GM21786 (cell line): ENCODE results near the gene KLK10.

Experiments
- ATAC-seq: cut with Tn5 transposase; IDR thresholded peaks from one replicate; pipeline ENCODE4 v1.9.1; 2021; ENCODE audit not compliant: unreplicated experiment

The KLK10 gene

DNA sequence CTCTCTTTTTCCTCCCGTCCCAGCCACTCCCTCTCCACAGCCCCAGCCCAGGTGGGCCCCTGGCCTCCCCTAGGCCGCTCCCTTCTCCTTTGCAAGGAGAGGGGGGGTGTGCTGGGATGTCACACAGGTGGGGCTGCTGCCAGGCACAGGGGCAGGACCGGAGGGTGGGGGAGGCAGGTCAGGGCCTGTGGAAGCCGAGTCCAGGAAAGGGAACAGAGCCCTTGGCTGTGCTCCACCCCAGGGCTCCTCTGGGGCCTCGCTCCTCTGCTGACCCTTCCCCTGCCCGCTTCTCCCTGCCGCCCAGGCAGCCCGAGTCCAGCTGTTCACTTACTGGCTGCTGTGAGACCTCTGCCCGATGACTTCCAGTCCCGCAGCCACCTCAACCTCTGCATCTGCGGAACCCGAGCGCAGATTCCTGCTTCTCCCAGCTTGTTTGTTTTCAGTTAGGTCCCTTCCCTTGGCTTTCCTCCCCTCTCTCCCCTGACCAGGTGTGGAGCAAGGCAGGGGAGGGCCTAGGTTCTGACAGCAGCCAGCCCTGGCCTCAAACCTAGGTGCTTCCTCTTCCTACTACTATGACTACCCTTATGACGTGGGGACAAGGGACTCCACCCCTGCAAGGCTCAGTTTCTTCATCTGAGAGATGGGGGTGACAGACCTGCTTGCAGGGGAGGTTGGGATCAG lies 7.8 kb upstream of the KLK10 start:
- ATAC-seq: no peak

DNA sequence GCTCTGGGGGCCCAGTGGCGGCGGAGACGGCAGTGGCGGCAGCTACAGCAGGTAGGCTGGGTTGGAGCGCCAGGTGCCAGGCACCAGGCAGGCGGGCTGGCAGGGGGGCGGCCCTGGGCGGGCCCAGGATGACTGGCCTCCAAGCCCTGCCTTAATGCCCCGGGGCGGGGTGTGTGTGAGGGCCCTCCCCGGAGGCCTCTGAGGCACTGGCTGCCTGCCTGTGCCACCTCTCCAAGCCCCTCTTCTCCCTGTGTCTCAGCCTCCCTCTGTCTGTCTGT lies 7.0 kb upstream of the KLK10 start, which contains the start of gene KLK11:
Gene KLK11 (minus strand): TSS at position 63 of the 278 bp plus-strand sequence. CDS start 985 bp downstream, outside the sequence.
- no peak for ATAC-seq

- ATAC-seq: no peak
Observed at GRCh38 chr19:51025809-51026553, 6.5 kb upstream of the KLK10 start.

- no peak for ATAC-seq
Observed at GRCh38 chr19:51025401-51025800, 5.9 kb upstream of the KLK10 start.

DNA sequence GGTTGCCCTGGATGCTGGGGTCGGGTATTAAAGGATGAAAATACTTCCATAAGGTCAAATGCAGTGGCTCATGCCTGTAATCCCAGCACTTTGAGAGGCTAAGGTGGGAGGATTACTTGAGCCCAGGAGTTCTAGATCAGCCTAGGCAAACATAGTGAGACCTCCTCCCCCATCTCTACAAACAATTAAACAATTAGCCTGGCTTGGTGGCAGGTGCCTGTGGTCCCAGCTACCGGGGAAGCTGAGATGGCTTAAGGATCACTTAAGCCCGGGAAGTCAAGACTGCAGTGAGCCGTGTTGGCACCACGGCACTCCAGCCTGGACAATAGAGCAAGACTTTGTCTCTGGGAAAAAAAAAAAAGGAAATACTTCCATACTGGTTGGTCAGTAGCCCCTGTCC lies 5.4 kb upstream of the KLK10 start:
- no peak for ATAC-seq

GRCh38 chr19:51023946-51024345 lies 4.4 kb upstream of the KLK10 start:
- ATAC-seq: no peak

- no peak for ATAC-seq
Observed at GRCh38 chr19:51022526-51022925, 3.0 kb upstream of the KLK10 start.

DNA sequence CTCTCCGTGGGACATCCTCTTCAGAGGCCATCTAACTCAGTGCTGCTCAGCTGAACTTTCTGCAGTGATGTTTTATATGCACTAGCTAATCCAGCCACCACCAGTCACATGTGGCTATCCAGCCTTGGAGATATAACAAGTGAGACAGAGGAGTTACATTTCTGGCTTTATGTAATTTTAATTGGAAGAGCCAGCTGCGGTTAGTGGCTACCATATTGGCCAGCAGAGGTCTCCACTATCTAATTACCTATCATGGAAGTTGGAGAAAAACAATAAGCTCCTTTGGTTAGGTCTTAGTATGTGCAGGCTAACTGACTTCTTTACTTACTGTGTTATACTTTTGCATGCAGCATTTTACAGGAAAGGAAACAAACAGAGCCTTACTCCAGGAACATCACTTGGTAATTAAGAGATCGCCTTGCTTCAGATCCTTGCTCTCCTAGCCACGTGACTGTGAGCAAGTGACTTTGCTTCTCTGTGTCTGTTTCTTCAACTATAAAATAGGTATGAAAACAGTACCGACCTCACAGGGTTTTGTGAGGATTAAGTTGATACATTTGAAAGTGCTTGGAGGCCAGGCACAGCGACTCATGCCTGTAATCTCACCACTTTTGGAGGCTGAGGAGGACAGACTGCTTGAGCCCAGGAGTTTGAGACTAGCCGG lies 1.6 kb upstream of the KLK10 start:
- no peak for ATAC-seq

DNA sequence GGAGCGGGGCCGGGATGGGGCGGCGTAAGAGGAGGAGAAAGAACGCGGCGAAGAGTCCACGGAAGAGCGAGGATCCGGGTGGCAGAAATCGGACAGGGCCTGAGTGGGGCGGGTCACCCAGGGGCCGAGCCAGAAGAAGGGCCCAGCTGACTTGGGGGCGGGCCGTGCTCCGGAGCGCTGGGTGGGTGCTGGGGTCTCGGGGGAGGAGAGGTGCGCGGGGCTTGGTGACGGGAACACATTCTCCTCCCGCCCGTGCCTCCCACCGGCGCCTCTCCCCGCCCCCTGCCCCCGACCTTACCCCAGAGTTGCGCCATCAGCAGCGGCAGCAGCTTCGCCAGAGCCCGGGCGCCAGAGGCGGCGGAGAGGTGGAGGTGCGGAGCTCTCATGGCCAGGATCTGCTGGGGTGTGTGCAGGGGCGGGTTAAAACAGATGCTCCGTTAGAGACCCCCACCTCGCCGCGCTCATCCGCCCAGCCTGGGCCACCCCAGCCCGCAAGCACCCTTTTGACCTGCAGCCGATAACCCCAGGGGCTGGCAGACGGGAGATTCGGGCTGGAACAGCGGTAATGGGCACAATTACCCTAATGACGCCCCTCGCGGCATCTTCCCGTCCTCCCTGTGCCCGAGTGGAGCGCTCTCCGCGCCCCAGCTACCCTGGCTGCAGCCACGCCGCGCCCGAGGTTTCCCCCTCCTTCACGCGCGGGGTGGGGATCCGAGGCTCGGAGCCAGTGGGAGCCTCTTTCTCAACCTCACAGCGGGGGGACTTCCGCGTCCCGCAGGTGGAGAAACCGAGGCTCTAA lies 565 bp downstream of the KLK10 start:
- ATAC-seq: no peak

DNA sequence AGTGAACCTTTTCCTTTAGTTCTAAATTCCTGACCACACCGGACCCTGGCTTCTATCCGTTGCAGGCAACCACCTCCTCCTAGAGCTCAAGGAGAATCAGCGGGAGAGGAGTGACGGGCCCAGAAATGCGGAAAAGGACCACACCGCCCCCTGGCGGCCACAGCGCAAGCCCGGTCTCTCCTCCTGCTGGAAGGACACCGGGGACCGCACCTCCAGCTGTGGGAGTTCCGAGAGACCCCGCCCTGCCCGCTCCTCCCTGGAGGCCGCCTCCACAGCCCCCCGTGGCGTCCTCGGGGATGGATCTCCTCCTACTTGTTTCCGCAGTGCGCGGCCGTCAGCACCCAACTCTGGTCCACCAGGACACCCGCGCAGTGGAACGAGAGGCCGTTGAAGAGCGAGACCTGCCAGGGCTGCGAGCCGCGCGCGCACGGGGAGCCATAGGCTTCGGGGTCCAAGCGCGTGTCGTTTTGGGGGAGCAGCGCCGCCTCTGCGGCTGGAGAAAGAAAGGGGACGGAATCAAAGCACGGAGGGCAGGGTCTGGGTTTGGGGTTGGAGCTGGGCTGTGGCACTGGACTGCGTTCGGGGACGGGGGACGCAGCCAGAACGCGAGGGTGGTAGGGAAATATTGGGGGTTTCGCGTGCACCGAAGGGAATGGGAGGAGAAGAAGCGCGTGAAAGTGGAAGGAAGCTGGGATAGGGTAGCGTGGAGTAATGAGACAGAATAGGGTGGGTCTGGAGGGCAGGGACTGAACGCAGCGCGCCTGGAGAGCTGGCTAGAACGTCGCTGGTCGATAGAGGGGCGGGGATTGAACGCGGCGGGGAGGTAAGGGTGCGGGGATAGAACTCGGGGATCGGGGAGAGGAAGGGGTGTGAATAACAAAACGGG lies 2.5 kb downstream of the KLK10 start:
- no peak for ATAC-seq

DNA sequence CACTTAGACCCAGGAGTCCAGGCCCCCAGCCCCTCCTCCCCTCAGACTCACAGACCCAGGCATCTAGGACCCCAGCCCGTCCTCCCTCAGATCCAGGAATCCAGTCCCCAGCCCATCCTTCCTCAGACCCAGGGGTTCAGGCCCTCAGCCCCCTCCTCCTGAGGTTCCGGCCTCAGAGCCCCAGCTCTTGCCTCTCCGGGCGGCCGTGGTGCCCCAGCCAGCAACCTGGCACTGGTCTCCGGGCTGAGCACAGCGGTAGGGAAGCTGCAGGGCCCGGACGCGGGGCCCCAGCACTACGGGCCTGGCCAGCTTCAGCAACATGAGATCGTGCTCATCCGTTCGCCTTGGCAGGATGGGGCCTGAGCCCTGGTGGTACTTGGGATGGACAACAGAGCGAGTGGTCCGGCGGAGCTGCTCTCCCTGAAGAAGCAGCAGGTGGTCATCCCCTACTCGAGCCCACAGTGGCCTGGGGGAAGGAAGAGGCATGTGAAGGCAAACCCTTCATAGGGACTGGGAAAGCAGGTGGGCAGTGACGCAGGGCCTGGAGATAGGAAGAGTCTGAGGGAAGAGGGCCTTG lies 3.7 kb downstream of the KLK10 start:
- ATAC-seq: no peak

- no peak for ATAC-seq
Observed at GRCh38 chr19:51014242-51014641, 5.3 kb downstream of the KLK10 start.

- no peak for ATAC-seq
Observed at GRCh38 chr19:51012661-51013190, 6.8 kb downstream of the KLK10 start.

DNA sequence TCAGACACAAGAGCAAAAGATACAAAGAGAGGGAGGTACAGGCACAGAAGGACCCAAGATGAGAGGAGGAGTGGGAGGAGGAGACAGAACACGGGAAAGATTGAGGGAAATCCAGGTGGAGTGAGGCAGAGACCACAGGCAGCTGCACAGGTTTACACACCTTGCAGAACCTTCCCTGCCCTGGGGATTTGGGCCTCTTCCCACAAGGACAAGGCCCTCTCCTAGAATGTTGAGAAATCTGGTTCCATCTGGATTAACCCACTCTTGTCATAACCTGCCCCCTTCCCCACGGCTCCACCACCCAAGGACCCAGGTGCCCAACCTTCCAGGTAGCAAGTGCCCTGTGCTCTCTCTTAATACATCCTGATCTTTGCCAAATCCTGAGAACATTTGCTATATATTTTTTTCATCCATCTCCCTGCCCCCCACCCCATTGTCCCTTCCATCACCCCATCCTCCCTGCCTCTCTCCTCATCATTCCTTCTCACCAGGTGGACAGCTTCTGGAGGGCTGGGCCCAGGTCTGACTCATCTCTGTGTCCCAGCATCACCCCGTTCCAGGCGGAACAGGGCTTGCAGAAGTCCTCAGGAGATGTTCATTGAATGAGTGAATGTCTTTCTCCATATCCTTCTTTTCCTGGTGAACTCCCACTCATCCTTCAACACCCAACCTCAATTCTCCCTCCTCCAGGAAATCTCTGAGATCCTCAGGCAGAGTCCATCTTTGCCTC lies 9.3 kb downstream of the KLK10 start:
- ATAC-seq: no peak

GRCh38 chr19:51009061-51009891 lies 10.2 kb downstream of the KLK10 start:
- no peak for ATAC-seq

- ATAC-seq: no peak
Observed at GRCh38 chr19:51007488-51007887, 12.0 kb downstream of the KLK10 start.

DNA sequence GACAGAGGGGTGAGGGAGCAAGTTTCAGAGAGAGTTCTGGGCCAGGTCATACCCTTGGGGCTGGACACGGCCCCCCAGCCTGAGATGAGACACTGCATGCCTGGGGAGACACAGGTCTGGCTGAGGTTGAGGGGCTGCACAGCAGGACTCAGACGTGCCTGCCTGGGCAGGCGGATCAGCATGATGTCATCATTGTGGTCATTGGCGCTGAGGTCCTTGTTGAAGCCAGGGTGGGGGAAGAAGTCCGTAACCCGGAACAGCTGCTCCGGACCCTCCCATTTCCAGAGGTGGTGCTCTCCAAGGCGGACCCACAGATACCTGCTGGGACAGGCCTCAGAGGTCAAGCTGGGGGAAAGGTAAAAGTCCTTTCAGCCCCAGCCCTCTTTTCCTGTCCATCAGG lies 13.1 kb downstream of the KLK10 start:
- ATAC-seq: no peak

GRCh38 chr19:51005248-51005647 lies 14.3 kb downstream of the KLK10 start:
- ATAC-seq: no peak
